ENCODE results near the gene HDAC4. TPM values are rescaled to one million over a fixed set of nuclear protein-coding genes. Genes with fewer than 3 reads are reported as not detected.

HDAC4 gene
- polyA plus RNA-seq, 3 donors: 11.8 to 13.0 (median 12.9) TPM

- DNase-seq (ENCODE audit: low read depth in 3 of 3, low spot score in 2 of 3): no peak
Observed at GRCh38 chr2:239272626-239273025, 128.2 kb downstream of the HDAC4 start.

GRCh38 chr2:239271882-239272281 lies 128.9 kb downstream of the HDAC4 start:
- DNase-seq (ENCODE audit: low read depth in 3 of 3, low spot score in 2 of 3): no peak

GRCh38 chr2:239271471-239271870 lies 129.3 kb downstream of the HDAC4 start:
- DNase-seq (ENCODE audit: low read depth in 3 of 3, low spot score in 2 of 3): no peak

- DNase-seq (ENCODE audit: low read depth in 3 of 3, low spot score in 2 of 3): no peak
Observed at GRCh38 chr2:239269916-239270315, 130.9 kb downstream of the HDAC4 start.

- DNase-seq (ENCODE audit: low read depth in 3 of 3, low spot score in 2 of 3): no peak
Observed at GRCh38 chr2:239269173-239269885, 131.5 kb downstream of the HDAC4 start.

- DNase-seq (ENCODE audit: low read depth in 3 of 3, low spot score in 2 of 3): no peak
Observed at GRCh38 chr2:239268549-239268948, 132.3 kb downstream of the HDAC4 start.

- no peak for DNase-seq (ENCODE audit: low read depth in 3 of 3, low spot score in 2 of 3)
Observed at GRCh38 chr2:239268082-239268481, 132.7 kb downstream of the HDAC4 start.

- no peak for DNase-seq (ENCODE audit: low read depth in 3 of 3, low spot score in 2 of 3)
Observed at GRCh38 chr2:239267288-239267951, 133.4 kb downstream of the HDAC4 start.

- no peak for DNase-seq (ENCODE audit: low read depth in 3 of 3, low spot score in 2 of 3)
Observed at GRCh38 chr2:239266779-239267287, 134.0 kb downstream of the HDAC4 start.

- no peak for DNase-seq (ENCODE audit: low read depth in 3 of 3, low spot score in 2 of 3)
Observed at GRCh38 chr2:239266434-239266766, 134.4 kb downstream of the HDAC4 start.

- no peak for DNase-seq (ENCODE audit: low read depth in 3 of 3, low spot score in 2 of 3)
Observed at GRCh38 chr2:239265681-239266433, 135.0 kb downstream of the HDAC4 start.

GRCh38 chr2:239264838-239265651 lies 135.8 kb downstream of the HDAC4 start:
- DNase-seq (ENCODE audit: low read depth in 3 of 3, low spot score in 2 of 3): no peak

- no peak for DNase-seq (ENCODE audit: low read depth in 3 of 3, low spot score in 2 of 3)
Observed at GRCh38 chr2:239264492-239264837, 136.4 kb downstream of the HDAC4 start.

GRCh38 chr2:239263669-239264491 lies 136.9 kb downstream of the HDAC4 start:
- DNase-seq (ENCODE audit: low read depth in 3 of 3, low spot score in 2 of 3): no peak

- DNase-seq (ENCODE audit: low read depth in 3 of 3, low spot score in 2 of 3): no peak
Observed at GRCh38 chr2:239263231-239263630, 137.6 kb downstream of the HDAC4 start.

GRCh38 chr2:239262484-239263230 lies 138.2 kb downstream of the HDAC4 start:
- no peak for DNase-seq (ENCODE audit: low read depth in 3 of 3, low spot score in 2 of 3)

- no peak for DNase-seq (ENCODE audit: low read depth in 3 of 3, low spot score in 2 of 3)
Observed at GRCh38 chr2:239261796-239262483, 138.9 kb downstream of the HDAC4 start.

- no peak for DNase-seq (ENCODE audit: low read depth in 3 of 3, low spot score in 2 of 3)
Observed at GRCh38 chr2:239261356-239261755, 139.5 kb downstream of the HDAC4 start.
